GM12875 (cell line): ENCODE data around the gene ERCC8.
"Not testable (repeated sequence)": the region's sequence is repeated elsewhere in the genome, so short reads cannot be mapped to it uniquely, and the experiment has no call there.

Experiments
- H3K4me3 ChIP-seq: one replicate; pipeline ENCODE4 v1.5.1; 2011; ENCODE audit warnings: low read depth, low read length, control low read depth
- CTCF ChIP-seq: IDR thresholded peaks from 2 replicates; pipeline ENCODE4 v1.5.1; 2011; ENCODE audit warnings: low read depth, mild to moderate bottlenecking, control low read depth, inconsistent platforms, low read length, moderate library complexity, borderline replicate concordance; ENCODE audit not compliant: insufficient read depth

The ERCC8 gene

GRCh38 chr5:60944904-60945812 lies at the start of gene ERCC8, which contains the start of gene NDUFAF2:
Gene ERCC8 (minus strand): TSS chr5:60945070. CDS start chr5:60945008, 62 bp downstream.
Gene NDUFAF2 (plus strand): TSS chr5:60945205. CDS start chr5:60945256, 51 bp downstream.
- H3K4me3 ChIP-seq: peak within 1 kb of the TSS; percentile 83
- TF ChIP-seq CTCF: no peak

GRCh38 chr5:60993875-60994571 lies 49.2 kb upstream of the ERCC8 start:
- no peak for TF ChIP-seq CTCF
- no peak overlapping the region for H3K4me3 ChIP-seq

GRCh38 chr5:60993425-60993824 lies 48.6 kb upstream of the ERCC8 start:
- H3K4me3 ChIP-seq: no peak overlapping the region

GRCh38 chr5:60992871-60993270 lies 48.0 kb upstream of the ERCC8 start:
- no peak overlapping the region for H3K4me3 ChIP-seq

More at GRCh38 chr5:60993425-60993824, 48.6 kb upstream of the ERCC8 start:
- no peak for TF ChIP-seq CTCF

GRCh38 chr5:60989790-60990189 lies 44.9 kb upstream of the ERCC8 start:
- no peak for TF ChIP-seq CTCF
- no peak overlapping the region for H3K4me3 ChIP-seq

More at GRCh38 chr5:60992871-60993270, 48.0 kb upstream of the ERCC8 start:
- no peak for TF ChIP-seq CTCF

GRCh38 chr5:60982127-60982526 lies 37.3 kb upstream of the ERCC8 start:
- not testable (repeated sequence) for H3K4me3 ChIP-seq

GRCh38 chr5:60980511-60980910 lies 35.6 kb upstream of the ERCC8 start:
- no peak overlapping the region for H3K4me3 ChIP-seq
- no peak for TF ChIP-seq CTCF
